GM12873 (cell line): ENCODE results near the gene PCBP3.

Experiments
- CTCF ChIP-seq: IDR thresholded peaks from 2 replicates; pipeline ENCODE4 v1.5.1; 2012; ENCODE audit warnings: low read depth, mild to moderate bottlenecking, moderate library complexity, low read length, control low read depth; ENCODE audit not compliant: insufficient read depth; ENCODE audit errors: missing control alignments

The PCBP3 gene

GRCh38 chr21:45804809-45805313 lies 161.3 kb downstream of the PCBP3 start:
- no peak for TF ChIP-seq CTCF

- TF ChIP-seq CTCF = no peak
Observed at GRCh38 chr21:45805321-45805720, 161.8 kb downstream of the PCBP3 start.

GRCh38 chr21:45806042-45806441 lies 162.5 kb downstream of the PCBP3 start:
- no peak for TF ChIP-seq CTCF

GRCh38 chr21:45809421-45809820 lies 165.9 kb downstream of the PCBP3 start:
- no peak for TF ChIP-seq CTCF

- no peak for TF ChIP-seq CTCF
Observed at GRCh38 chr21:45811136-45811535, 167.6 kb downstream of the PCBP3 start.

- TF ChIP-seq CTCF = no peak
Observed at GRCh38 chr21:45816794-45817193, 173.3 kb downstream of the PCBP3 start.

- no peak for TF ChIP-seq CTCF
Observed at GRCh38 chr21:45817345-45817744, 173.8 kb downstream of the PCBP3 start.

GRCh38 chr21:45818276-45818903 lies 174.9 kb downstream of the PCBP3 start:
- no peak for TF ChIP-seq CTCF
